IMR-90 (cell line): ENCODE measurements around the gene NKTR. TPM values are rescaled to one million over a fixed set of nuclear protein-coding genes. Genes with fewer than 3 reads are reported as not detected.

Source experiments
- ATAC-seq: fragments of 200-7000 bp; cut with Tn5 transposase; 2 replicates; pipeline ENCODE4 v1.9.1; 2020; ENCODE audit warnings: low read depth, mild to moderate bottlenecking, moderate library complexity
- BruUV-seq: library from RNA; stranded (reverse); fragments of 400-500 nt; replicated peaks from 2 replicates; lab custom pipeline; 2021; lab: Mats Ljungman, UMichigan
- CTCF ChIA-PET: fragments of 300-600 bp; formaldehyde crosslinking; extraction: SDS; loops from one replicate; lab custom pipeline; 2021; ENCODE audit warnings: antibody characterized with exemption; lab: Yijun Ruan, JAX
- POLR2A ChIA-PET: fragments of 300-600 bp; sonication (Branson Sonifier 250); formaldehyde crosslinking; loops from one replicate; lab custom pipeline; 2022; ENCODE audit warnings: antibody characterized with exemption; ENCODE audit not compliant: unreplicated experiment; lab: Charles Lee
- DNase-seq: peaks from one replicate; pipeline ENCODE4 v3.0.0; 2013
- H2AFZ ChIP-seq: replicated peaks from 2 replicates; pipeline ENCODE3; 2013; ENCODE audit warnings: low read length, mild to moderate bottlenecking; ENCODE audit not compliant: poor library complexity
- H2AK5ac ChIP-seq: 2 replicates; pipeline ENCODE4 v1.6.1; 2013; ENCODE audit warnings: low read depth, low read length, inconsistent platforms
- H2AK9ac ChIP-seq: replicated peaks from 2 replicates; pipeline ENCODE3; 2013; ENCODE audit warnings: mild to moderate bottlenecking, low read depth, low read length, moderate library complexity; ENCODE audit not compliant: poor library complexity
- H2BK120ac ChIP-seq: 2 replicates; pipeline ENCODE4 v1.6.1; 2013; ENCODE audit warnings: low read depth, low read length, inconsistent platforms
- H2BK15ac ChIP-seq: 3 replicates; pipeline ENCODE4 v1.6.1; 2013; ENCODE audit warnings: low read depth, low read length, inconsistent platforms
- H2BK20ac ChIP-seq: 2 replicates; pipeline ENCODE4 v1.6.1; 2013; ENCODE audit warnings: low read depth, mild to moderate bottlenecking, inconsistent platforms, low read length, moderate library complexity
- H2BK5ac ChIP-seq: 2 replicates; pipeline ENCODE4 v1.6.1; 2013; ENCODE audit warnings: mild to moderate bottlenecking, low read depth, low read length, inconsistent platforms; ENCODE audit not compliant: poor library complexity, severe bottlenecking
- H3K14ac ChIP-seq: replicated peaks from 2 replicates; pipeline ENCODE4 v1.6.1; 2013; ENCODE audit warnings: low read depth, low read length, inconsistent platforms
- H3K18ac ChIP-seq: 2 replicates; pipeline ENCODE4 v1.6.1; 2013; ENCODE audit warnings: low read depth, low read length, control low read depth
- H3K23ac ChIP-seq: 2 replicates; pipeline ENCODE4 v1.6.1; 2013; ENCODE audit warnings: low read depth, low read length, inconsistent platforms
- H3K27ac ChIP-seq: 2 replicates; pipeline ENCODE4 v1.5.1; 2013; ENCODE audit warnings: mild to moderate bottlenecking, control low read depth, low read length; ENCODE audit not compliant: insufficient read depth
- H3K27me3 ChIP-seq: 2 replicates; pipeline ENCODE4 v1.6.1; 2013; ENCODE audit warnings: low read length; ENCODE audit not compliant: control insufficient read depth, insufficient read depth
- H3K36me3 ChIP-seq: 2 replicates; pipeline ENCODE4 v1.6.1; 2013; ENCODE audit warnings: low read length, mixed read lengths; ENCODE audit not compliant: control insufficient read depth, insufficient read depth
- H3K4ac ChIP-seq: 2 replicates; pipeline ENCODE4 v1.6.1; 2013; ENCODE audit warnings: low read depth, low read length, inconsistent platforms
- H3K4me1 ChIP-seq: 2 replicates; pipeline ENCODE4 v1.6.1; 2013; ENCODE audit warnings: low read length, mixed read lengths; ENCODE audit not compliant: control insufficient read depth, insufficient read depth
- H3K4me2 ChIP-seq: 2 replicates; pipeline ENCODE4 v1.6.1; 2013; ENCODE audit warnings: low read depth, mild to moderate bottlenecking, control low read depth, low read length, moderate library complexity
- H3K4me3 ChIP-seq: 2 replicates; pipeline ENCODE4 v1.5.1; 2013; ENCODE audit warnings: low read depth, mild to moderate bottlenecking, control low read depth, low read length, moderate library complexity; ENCODE audit not compliant: insufficient read depth
- H3K56ac ChIP-seq: 2 replicates; pipeline ENCODE4 v1.6.1; 2013; ENCODE audit warnings: low read length, inconsistent platforms; ENCODE audit not compliant: insufficient read depth; ENCODE audit errors: extremely low read depth
- H3K79me1 ChIP-seq, 2 experiments: 2 replicates each; pipeline ENCODE4 v1.6.1; 2013; ENCODE audit warnings: low read length in 2 of 2, inconsistent platforms in 1 of 2, low read depth in 1 of 2
- H3K9ac ChIP-seq: 2 replicates; pipeline ENCODE4 v1.6.1; 2013; ENCODE audit warnings: low read depth, low read length, control low read depth
- H3K9me1 ChIP-seq: 2 replicates; pipeline ENCODE4 v1.6.1; 2013; ENCODE audit warnings: low read length, inconsistent platforms; ENCODE audit not compliant: insufficient read depth
- H3K9me3 ChIP-seq: 2 replicates; pipeline ENCODE4 v1.6.1; 2013; ENCODE audit warnings: low read length; ENCODE audit not compliant: control insufficient read depth, insufficient read depth
- H4K20me1 ChIP-seq: 2 replicates; pipeline ENCODE4 v1.6.1; 2013; ENCODE audit warnings: low read length, inconsistent platforms; ENCODE audit not compliant: insufficient read depth
- H4K5ac ChIP-seq: 2 replicates; pipeline ENCODE4 v1.6.1; 2013; ENCODE audit warnings: mild to moderate bottlenecking, low read depth, low read length, control low read depth
- H4K8ac ChIP-seq, 2 experiments: 2 replicates each; pipeline ENCODE4 v1.6.1; 2013; ENCODE audit warnings: low read depth in 2 of 2, low read length in 2 of 2, control low read depth in 1 of 2, inconsistent platforms in 1 of 2
- H4K91ac ChIP-seq: 2 replicates; pipeline ENCODE4 v1.6.1; 2013; ENCODE audit warnings: low read depth, low read length, inconsistent platforms; ENCODE audit not compliant: insufficient read depth
- BHLHE40 ChIP-seq: fragments of 150-350 bp; IDR thresholded peaks from 2 replicates; pipeline ENCODE4 v1.6.1; 2016; ENCODE audit warnings: mild to moderate bottlenecking, low read depth, low read length
- CEBPB ChIP-seq: IDR thresholded peaks from 2 replicates; pipeline ENCODE4 v1.6.1; 2012; ENCODE audit warnings: low read depth, low read length, improper control_type of control experiment
- CHD1 ChIP-seq: IDR thresholded peaks from 2 replicates; pipeline ENCODE4 v1.6.1; 2012; ENCODE audit warnings: low read depth, low read length, improper control_type of control experiment
- FOS ChIP-seq: fragments of 150-350 bp; IDR thresholded peaks from 2 replicates; pipeline ENCODE4 v1.6.1; 2016; ENCODE audit warnings: low read depth, low read length
- MAFK ChIP-seq: IDR thresholded peaks from 2 replicates; pipeline ENCODE4 v1.6.1; 2012; ENCODE audit warnings: low read depth, low read length, improper control_type of control experiment
- MAZ ChIP-seq: IDR thresholded peaks from 2 replicates; pipeline ENCODE4 v1.6.1; 2012; ENCODE audit warnings: low read depth, mild to moderate bottlenecking, low read length, improper control_type of control experiment, moderate library complexity, borderline replicate concordance
- MXI1 ChIP-seq: IDR thresholded peaks from 2 replicates; pipeline ENCODE4 v1.6.1; 2012; ENCODE audit warnings: low read depth, mild to moderate bottlenecking, low read length, moderate library complexity, borderline replicate concordance
- NFE2L2 ChIP-seq: fragments of 150-350 bp; IDR thresholded peaks from 2 replicates; pipeline ENCODE4 v1.6.1; 2016; ENCODE audit warnings: low read depth, mild to moderate bottlenecking, low read length
- POLR2A ChIP-seq: IDR thresholded peaks from 2 replicates; pipeline ENCODE4 v1.6.1; 2012; ENCODE audit warnings: mild to moderate bottlenecking, low read depth, low read length
- RAD21 ChIP-seq: IDR thresholded peaks from 2 replicates; pipeline ENCODE4 v1.6.1; 2012; ENCODE audit warnings: low read length, improper control_type of control experiment
- RCOR1 ChIP-seq: IDR thresholded peaks from 2 replicates; pipeline ENCODE4 v1.6.1; 2012; ENCODE audit warnings: mild to moderate bottlenecking, low read length, improper control_type of control experiment; ENCODE audit not compliant: insufficient replicate concordance
- RFX5 ChIP-seq: IDR thresholded peaks from 2 replicates; pipeline ENCODE4 v1.8.0; 2012; ENCODE audit warnings: low read depth, mild to moderate bottlenecking, low read length, moderate library complexity
- SMC3 ChIP-seq: fragments of 150-350 bp; IDR thresholded peaks from 2 replicates; pipeline ENCODE4 v1.6.1; 2016; ENCODE audit warnings: low read depth, mild to moderate bottlenecking, antibody characterized with exemption, low read length, moderate library complexity
- dilution Hi-C: fragments of 300-500 bp; cut with HindIII; formaldehyde crosslinking; loops from one replicate; pipeline ENCODE4 v1.14.3; 2018; ENCODE audit warnings: low sequenced_read_pairs; ENCODE audit not compliant: unreplicated experiment
- in situ Hi-C: fragments of 300-500 bp; cut with MboI; formaldehyde crosslinking; loops from 3 replicates; pipeline ENCODE4 v1.14.3; 2019; ENCODE audit warnings: low sequenced_read_pairs, inconsistent platforms, mixed read lengths
- intact Hi-C: fragments of 100-400 bp; cut with micrococcal nuclease; formaldehyde crosslinking; loops from 2 replicates; pipeline ENCODE4 v1.10.0; 2022
- polyA plus RNA-seq, 3 experiments: library from polyadenylated mRNA; depleted of rRNA; stranded (reverse); fragments of >200 nt; gene quantifications; 2 replicates each; pipeline ENCODE4 v1.2.3, GENCODE V29; 2012; ENCODE audit warnings: low replicate concordance in 1 of 3
- total RNA-seq: library from RNA; depleted of rRNA; stranded (reverse); fragments of >200 nt; gene quantifications from 2 replicates; pipeline ENCODE4 v1.2.3, GENCODE V29; 2012
- TF ChIP-seq, protein P1 (sequence below): conservative IDR thresholded peaks from 2 replicates; pipeline ENCODE4 v1.5.1; 2012; ENCODE audit warnings: mild to moderate bottlenecking, low read depth, low read length, improper control_type of control experiment
- TF ChIP-seq, protein P2 (sequence below): fragments of 150-350 bp; IDR thresholded peaks from 2 replicates; pipeline ENCODE4 v1.6.1; 2016; ENCODE audit warnings: low read depth, mild to moderate bottlenecking, low read length, moderate library complexity, borderline replicate concordance
- TF ChIP-seq, protein P3 (sequence below): fragments of 150-350 bp; IDR thresholded peaks from 2 replicates; pipeline ENCODE4 v1.6.1; 2017; ENCODE audit warnings: mild to moderate bottlenecking, antibody characterized with exemption, low read length, low read depth

NKTR gene
- total and polyA plus RNA-seq, 2 of the 4 experiments (the other 2 are of a cell fraction): 24.0 to 30.7 TPM

DNA sequence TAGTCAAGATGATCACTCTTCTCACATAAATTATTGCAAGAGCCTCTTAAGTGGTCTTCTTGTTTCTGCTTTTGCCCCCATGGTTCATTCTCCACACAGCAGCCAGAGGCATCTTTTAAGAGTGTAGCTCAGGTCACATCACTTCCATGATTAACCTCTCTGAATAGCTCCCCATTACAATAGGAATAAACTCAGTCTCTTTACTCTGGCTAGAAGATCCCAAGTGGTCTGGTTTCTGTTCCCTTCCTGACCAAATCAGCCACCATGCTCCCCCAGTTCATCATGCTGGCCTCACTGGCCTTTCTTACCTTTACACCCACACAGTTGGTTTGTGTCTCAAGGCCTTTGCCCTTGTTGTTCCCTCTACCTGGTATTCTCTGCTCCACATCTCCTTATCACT is 93.9 kb downstream of the NKTR start:
- H3K23ac ChIP-seq: no peak overlapping the region
- no peak overlapping the region for H2AK5ac ChIP-seq
- no peak overlapping the region for H2BK120ac ChIP-seq
- H3K56ac ChIP-seq: no peak overlapping the region
- H4K8ac ChIP-seq: no peak overlapping the region
- H3K79me1 ChIP-seq: no peaks in the 10 kb centered on the region
- H2BK5ac ChIP-seq: no peak overlapping the region
- H3K9me1 ChIP-seq: no peaks in the 10 kb centered on the region
- no peaks in the 10 kb centered on the region for H3K9me3 ChIP-seq
- no peak overlapping the region for H2BK20ac ChIP-seq
- no peaks in the 10 kb centered on the region; the same call in 1 of the 2 replicates for H4K20me1 ChIP-seq
- ATAC-seq (no peak), DNase-seq (no peak)
- no peak for TF ChIP-seq BHLHE40
- no peak for TF ChIP-seq RCOR1
- TF ChIP-seq NFE2L2: no peak
- no peak for TF ChIP-seq FOS
- TF ChIP-seq, protein P1, sequence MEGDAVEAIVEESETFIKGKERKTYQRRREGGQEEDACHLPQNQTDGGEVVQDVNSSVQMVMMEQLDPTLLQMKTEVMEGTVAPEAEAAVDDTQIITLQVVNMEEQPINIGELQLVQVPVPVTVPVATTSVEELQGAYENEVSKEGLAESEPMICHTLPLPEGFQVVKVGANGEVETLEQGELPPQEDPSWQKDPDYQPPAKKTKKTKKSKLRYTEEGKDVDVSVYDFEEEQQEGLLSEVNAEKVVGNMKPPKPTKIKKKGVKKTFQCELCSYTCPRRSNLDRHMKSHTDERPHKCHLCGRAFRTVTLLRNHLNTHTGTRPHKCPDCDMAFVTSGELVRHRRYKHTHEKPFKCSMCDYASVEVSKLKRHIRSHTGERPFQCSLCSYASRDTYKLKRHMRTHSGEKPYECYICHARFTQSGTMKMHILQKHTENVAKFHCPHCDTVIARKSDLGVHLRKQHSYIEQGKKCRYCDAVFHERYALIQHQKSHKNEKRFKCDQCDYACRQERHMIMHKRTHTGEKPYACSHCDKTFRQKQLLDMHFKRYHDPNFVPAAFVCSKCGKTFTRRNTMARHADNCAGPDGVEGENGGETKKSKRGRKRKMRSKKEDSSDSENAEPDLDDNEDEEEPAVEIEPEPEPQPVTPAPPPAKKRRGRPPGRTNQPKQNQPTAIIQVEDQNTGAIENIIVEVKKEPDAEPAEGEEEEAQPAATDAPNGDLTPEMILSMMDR: no peak
- TF ChIP-seq, protein P2, sequence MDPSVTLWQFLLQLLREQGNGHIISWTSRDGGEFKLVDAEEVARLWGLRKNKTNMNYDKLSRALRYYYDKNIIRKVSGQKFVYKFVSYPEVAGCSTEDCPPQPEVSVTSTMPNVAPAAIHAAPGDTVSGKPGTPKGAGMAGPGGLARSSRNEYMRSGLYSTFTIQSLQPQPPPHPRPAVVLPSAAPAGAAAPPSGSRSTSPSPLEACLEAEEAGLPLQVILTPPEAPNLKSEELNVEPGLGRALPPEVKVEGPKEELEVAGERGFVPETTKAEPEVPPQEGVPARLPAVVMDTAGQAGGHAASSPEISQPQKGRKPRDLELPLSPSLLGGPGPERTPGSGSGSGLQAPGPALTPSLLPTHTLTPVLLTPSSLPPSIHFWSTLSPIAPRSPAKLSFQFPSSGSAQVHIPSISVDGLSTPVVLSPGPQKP: no peak
- no peak for TF ChIP-seq MAZ
- no peak for TF ChIP-seq MAFK
- TF ChIP-seq, protein P3, sequence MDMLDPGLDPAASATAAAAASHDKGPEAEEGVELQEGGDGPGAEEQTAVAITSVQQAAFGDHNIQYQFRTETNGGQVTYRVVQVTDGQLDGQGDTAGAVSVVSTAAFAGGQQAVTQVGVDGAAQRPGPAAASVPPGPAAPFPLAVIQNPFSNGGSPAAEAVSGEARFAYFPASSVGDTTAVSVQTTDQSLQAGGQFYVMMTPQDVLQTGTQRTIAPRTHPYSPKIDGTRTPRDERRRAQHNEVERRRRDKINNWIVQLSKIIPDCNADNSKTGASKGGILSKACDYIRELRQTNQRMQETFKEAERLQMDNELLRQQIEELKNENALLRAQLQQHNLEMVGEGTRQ: no peak
- no peak for TF ChIP-seq RAD21
- no peak for TF ChIP-seq CEBPB
- TF ChIP-seq POLR2A: no peak
- no peak for TF ChIP-seq CHD1
- no peak for TF ChIP-seq MXI1
- no peak for TF ChIP-seq SMC3
- no peak for TF ChIP-seq RFX5
- H3K36me3 ChIP-seq: no peaks in the 10 kb centered on the region
- no peak overlapping the region for H3K9ac ChIP-seq
- H3K4ac ChIP-seq: no peak overlapping the region
- no peak overlapping the region for H2AK9ac ChIP-seq
- dilution Hi-C loops (no loop called here), intact Hi-C loops (no loop called here), in situ Hi-C loops (no loop called here)
- no peak overlapping the region for H3K14ac ChIP-seq
- no peaks in the 10 kb centered on the region for H3K4me1 ChIP-seq
- POLR2A ChIA-PET: no interaction called here
- H2AFZ ChIP-seq: no peak overlapping the region
- no peak overlapping the region for H3K18ac ChIP-seq
- H3K4me2 ChIP-seq: no peak overlapping the region
- no peak overlapping the region for H4K91ac ChIP-seq
- H3K27ac ChIP-seq: no peak overlapping the region
- H2BK15ac ChIP-seq: no peak overlapping the region
- CTCF ChIA-PET: no interaction called here
- H3K27me3 ChIP-seq: peaks cover 73% of the 10 kb centered on the region
- no peak overlapping the region for H4K5ac ChIP-seq
- BruUV-seq: no TSS peak
- no peak overlapping the region for H3K4me3 ChIP-seq
